Epithelial cell of esophagus (primary cell): ENCODE data around the gene SAT1.
A peak's percentile ranks its signal among the peaks of the same experiment; 100 is the strongest.

Experiments
- DNase-seq: peaks from one replicate; pipeline ENCODE4 v3.0.0; 2010; ENCODE audit warnings: low read depth
- H3K4me3 ChIP-seq: 2 replicates; pipeline ENCODE4 v1.5.1; 2011; ENCODE audit warnings: mild to moderate bottlenecking, low read length, control low read depth
- CTCF ChIP-seq: IDR thresholded peaks from 2 replicates; pipeline ENCODE4 v1.5.1; 2011; ENCODE audit warnings: low read depth, mild to moderate bottlenecking, low read length, control low read depth, inconsistent platforms; ENCODE audit not compliant: insufficient read depth; ENCODE audit errors: missing control alignments

The SAT1 gene

DNA sequence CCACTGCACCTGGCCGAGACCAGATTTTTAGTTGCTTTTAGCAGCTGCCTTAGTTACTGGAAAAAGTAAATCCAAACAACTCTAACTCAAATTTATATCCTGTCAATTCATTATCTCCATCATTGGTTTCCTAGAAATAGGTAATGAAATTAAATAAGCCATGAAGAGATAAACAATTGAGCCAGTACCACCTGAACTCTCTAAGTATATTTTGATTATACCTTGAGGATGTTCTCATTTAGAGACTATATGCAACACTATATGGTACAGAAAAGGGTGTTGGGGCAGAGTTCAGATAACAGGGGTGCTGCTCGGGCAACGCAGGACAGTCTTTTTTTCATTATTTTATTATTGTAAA, 35.0 kb downstream of the SAT1 start:
- DNase-seq: no peak
- TF ChIP-seq CTCF: no peak
- H3K4me3 ChIP-seq: no peak overlapping the region

DNA sequence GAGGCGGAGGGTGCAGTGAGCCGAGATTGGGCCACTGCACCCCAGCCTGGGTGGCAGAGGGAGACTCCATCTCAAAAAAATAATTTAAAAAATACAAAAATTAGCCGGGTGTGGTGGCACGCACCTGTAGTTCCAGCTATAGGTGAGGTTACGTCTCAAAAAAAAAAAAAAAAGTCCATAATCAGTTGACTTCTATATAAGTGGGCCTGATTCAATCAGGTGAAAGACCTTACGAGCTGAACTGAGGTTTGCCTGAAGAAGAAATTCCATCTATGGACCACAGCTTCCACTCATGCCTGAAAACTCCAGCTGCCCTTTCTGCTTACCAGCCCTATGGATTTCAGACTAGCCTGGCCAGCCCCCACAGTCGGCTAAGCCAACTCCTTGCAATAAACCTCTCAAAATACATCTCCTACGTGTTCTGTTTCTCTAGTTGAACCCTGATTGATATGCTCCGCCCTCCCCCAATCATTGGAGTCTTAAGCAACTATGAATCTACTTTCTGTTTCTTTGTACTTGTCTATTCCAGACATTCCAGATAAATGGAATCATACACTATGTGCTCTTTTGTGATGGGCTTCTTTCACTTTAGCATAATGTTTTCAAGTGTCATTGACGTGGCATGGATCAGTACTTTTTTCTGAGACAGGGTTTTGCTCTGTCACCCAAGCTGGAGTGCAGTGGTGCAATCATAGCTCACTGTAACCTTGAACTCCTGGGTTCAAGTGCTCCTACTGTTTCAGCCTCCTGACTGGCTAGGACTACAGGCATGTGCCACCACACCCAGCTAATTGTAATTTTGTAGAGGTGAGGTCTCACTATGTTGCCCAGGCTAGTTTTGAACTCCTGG, 36.6 kb downstream of the SAT1 start:
- no peak for TF ChIP-seq CTCF
- DNase-seq: peak; percentile 21
- no peak overlapping the region for H3K4me3 ChIP-seq

DNA sequence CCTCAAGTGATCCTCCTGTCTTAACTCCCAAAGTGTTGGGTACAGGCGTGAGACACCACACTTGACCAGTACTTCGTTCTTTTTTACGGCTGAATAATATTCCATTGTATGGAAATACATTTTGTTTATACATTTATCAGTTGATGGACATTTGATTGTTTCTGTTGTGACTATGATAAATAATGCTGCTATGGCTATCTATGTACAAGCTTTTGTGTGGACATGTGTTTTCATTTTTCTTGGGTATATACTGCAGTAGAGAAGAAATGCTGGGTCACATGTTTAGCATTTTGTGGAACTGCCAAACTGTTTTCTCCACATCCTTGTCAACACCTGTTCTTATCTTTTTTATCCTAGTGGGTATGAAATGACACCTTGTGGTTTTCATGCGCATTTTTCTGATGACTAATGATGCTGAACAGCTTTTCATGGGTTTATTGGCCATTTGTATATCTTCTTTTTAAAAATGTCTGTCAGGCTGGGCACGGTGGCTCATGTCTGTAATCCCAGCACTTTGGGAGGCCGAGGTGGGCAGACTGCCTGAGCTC, 37.3 kb downstream of the SAT1 start:
- DNase-seq: peak; percentile 48
- no peak overlapping the region for H3K4me3 ChIP-seq
- peak; percentile 26 for TF ChIP-seq CTCF

DNA sequence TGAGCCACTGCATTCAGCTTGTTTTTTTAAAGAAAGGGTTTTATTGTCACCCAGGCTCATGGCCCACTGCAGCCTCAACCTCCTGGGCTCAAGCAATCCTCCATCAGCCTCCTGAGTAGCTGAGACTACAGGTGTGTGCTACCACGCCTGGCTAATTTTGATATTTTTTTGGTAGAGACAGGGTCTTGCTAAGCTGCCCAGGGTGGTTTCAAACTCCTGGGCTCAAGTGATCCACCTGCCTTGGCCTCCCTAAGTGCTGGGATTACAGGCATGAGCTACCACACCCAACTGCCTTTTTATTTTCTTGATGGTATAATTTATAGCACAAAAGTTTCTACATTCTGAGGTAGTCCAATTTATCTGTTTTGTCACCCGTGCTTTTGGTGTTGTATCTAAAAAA, 38.9 kb downstream of the SAT1 start:
- no peak overlapping the region for H3K4me3 ChIP-seq
- DNase-seq: no peak
- TF ChIP-seq CTCF: no peak

- TF ChIP-seq CTCF: no peak
- no peak overlapping the region for H3K4me3 ChIP-seq
- no peak for DNase-seq
Observed at GRCh38 chrX:23822397-23822796, 39.4 kb downstream of the SAT1 start.

DNA sequence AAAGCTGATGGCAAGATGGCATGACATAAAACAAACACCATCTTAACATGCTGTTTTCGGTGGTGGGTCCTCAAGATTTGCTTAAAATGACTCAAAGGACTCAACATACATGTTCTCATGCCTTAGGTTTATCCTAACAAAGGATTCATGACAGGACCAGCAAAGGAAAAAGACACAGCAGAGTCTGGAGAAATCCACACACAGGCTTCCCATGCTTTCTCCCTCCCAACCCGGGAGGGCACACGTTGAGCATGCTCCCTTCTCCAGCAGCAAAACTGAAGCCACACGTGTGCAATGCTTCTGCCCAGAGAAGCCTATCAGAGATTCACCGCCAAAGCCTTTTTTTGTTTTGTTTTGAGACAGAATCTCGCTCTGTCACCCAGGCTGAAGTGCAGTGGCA, 39.9 kb downstream of the SAT1 start:
- no peak overlapping the region for H3K4me3 ChIP-seq
- no peak for TF ChIP-seq CTCF
- no peak for DNase-seq

DNA sequence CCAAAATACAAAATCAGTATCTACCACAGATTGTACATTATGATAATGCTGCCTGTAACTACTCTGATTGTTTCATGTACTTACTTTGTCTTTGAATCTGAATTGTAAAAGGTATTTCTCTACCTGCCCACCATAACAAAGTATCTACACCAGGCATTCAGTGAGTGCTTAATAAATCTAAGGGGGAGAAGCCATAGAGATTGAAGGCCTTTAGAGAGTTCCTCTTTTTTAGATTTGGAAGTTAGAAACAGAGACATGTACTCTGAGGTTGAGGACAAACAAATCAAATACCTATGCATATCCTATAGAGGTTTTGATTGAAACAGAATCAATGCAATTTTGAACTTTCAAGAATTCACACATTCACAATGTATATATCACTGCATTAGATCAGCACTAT, 42.7 kb downstream of the SAT1 start:
- TF ChIP-seq CTCF: no peak
- H3K4me3 ChIP-seq: no peak overlapping the region
- DNase-seq: no peak
